Brain microvascular endothelial cell (primary cell): Measurements from ENCODE around the gene OXCT2.

Experiments used
- DNase-seq: peaks from one replicate; pipeline ENCODE4 v3.0.0-alpha.2; 2020
- H3K27ac ChIP-seq: fragments of 250-450 bp; sonication (Bioruptor Pico); 2 replicates; pipeline ENCODE4 v1.5.1; 2020; ENCODE audit warnings: mild to moderate bottlenecking, moderate library complexity
- H3K27me3 ChIP-seq: fragments of 250-450 bp; sonication (Bioruptor Pico); replicated peaks from 2 replicates; pipeline ENCODE4 v1.5.1; 2020; ENCODE audit warnings: mild to moderate bottlenecking
- H3K36me3 ChIP-seq: fragments of 250-450 bp; sonication (Bioruptor Pico); replicated peaks from 2 replicates; pipeline ENCODE4 v1.5.1; 2020; ENCODE audit warnings: mild to moderate bottlenecking
- H3K4me3 ChIP-seq: 2 replicates; pipeline ENCODE4 v1.5.1; 2011; ENCODE audit warnings: low read depth, mild to moderate bottlenecking, control low read depth, low read length, moderate library complexity
- CTCF ChIP-seq: IDR thresholded peaks from 2 replicates; pipeline ENCODE4 v1.5.1; 2011; ENCODE audit warnings: low read depth, mild to moderate bottlenecking, moderate library complexity, low read length, control low read depth, inconsistent platforms; ENCODE audit errors: missing control alignments
- in situ Hi-C: cut with HindIII; loops from 2 replicates; pipeline ENCODE4 v1.10.0; 2017; ENCODE audit warnings: low sequenced_read_pairs, low pct_ligation_motif_present

OXCT2 gene

GRCh38 chr1:39808784-39809517 is 37.8 kb upstream of the OXCT2 start:
- no peak overlapping the region for H3K27ac ChIP-seq
- no peak overlapping the region for H3K4me3 ChIP-seq
- no peaks in the 10 kb centered on the region for H3K27me3 ChIP-seq
- H3K36me3 ChIP-seq, result no peaks in the 10 kb centered on the region
- TF ChIP-seq CTCF, result no peak
- in situ Hi-C loops, result no loop called here
- DNase-seq, result no peak

GRCh38 chr1:39805385-39805784 is 34.2 kb upstream of the OXCT2 start:
- in situ Hi-C loops, result no loop called here
- Histone ChIP-seq H3K4me3 (no peak overlapping the region), H3K27me3 (no peaks in the 10 kb centered on the region), H3K27ac (no peak overlapping the region), H3K36me3 (no peaks in the 10 kb centered on the region)
- TF ChIP-seq CTCF, result no peak
- DNase-seq, result no peak

GRCh38 chr1:39802496-39803260 is 31.5 kb upstream of the OXCT2 start:
- no peaks in the 10 kb centered on the region for H3K27me3 ChIP-seq
- no peak for DNase-seq
- H3K4me3 ChIP-seq, result no peak overlapping the region
- H3K27ac ChIP-seq, result no peak overlapping the region
- in situ Hi-C loops, result no loop called here
- H3K36me3 ChIP-seq, result no peaks in the 10 kb centered on the region
- no peak for TF ChIP-seq CTCF

- Histone ChIP-seq H3K36me3 (no peaks in the 10 kb centered on the region), H3K4me3 (no peak overlapping the region), H3K27ac (no peak overlapping the region), H3K27me3 (no peaks in the 10 kb centered on the region)
- in situ Hi-C loops, result no loop called here
- no peak for DNase-seq
- TF ChIP-seq CTCF, result no peak
Observed at GRCh38 chr1:39800471-39800835, 29.3 kb upstream of the OXCT2 start.

- Histone ChIP-seq H3K27me3 (no peaks in the 10 kb centered on the region), H3K4me3 (no peak overlapping the region), H3K27ac (peak overlapping the region; percentile 27), H3K36me3 (no peaks in the 10 kb centered on the region)
- in situ Hi-C loops, result no loop called here
- peak; percentile 89 for TF ChIP-seq CTCF
- peak; percentile 69 for DNase-seq
Observed at GRCh38 chr1:39799770-39800470, 28.8 kb upstream of the OXCT2 start.
